A549 treated with AZD2906 at 1 μM for 4 hours (cell line): Measurements from ENCODE around the gene ENAH. TPM values are rescaled to one million over a fixed set of nuclear protein-coding genes. Genes with fewer than 3 reads are reported as not detected.

Experiments used
- total RNA-seq: library from RNA; stranded (reverse); fragments of 200-300 nt; extraction: Qiagen RNA extraction; gene quantifications from 5 replicates; pipeline ENCODE4 v1.2.3, GENCODE V29; 2022

The ENAH gene
- 65.6 to 105 TPM (median 82.9 TPM) in 5 replicates for total RNA-seq

DNA sequence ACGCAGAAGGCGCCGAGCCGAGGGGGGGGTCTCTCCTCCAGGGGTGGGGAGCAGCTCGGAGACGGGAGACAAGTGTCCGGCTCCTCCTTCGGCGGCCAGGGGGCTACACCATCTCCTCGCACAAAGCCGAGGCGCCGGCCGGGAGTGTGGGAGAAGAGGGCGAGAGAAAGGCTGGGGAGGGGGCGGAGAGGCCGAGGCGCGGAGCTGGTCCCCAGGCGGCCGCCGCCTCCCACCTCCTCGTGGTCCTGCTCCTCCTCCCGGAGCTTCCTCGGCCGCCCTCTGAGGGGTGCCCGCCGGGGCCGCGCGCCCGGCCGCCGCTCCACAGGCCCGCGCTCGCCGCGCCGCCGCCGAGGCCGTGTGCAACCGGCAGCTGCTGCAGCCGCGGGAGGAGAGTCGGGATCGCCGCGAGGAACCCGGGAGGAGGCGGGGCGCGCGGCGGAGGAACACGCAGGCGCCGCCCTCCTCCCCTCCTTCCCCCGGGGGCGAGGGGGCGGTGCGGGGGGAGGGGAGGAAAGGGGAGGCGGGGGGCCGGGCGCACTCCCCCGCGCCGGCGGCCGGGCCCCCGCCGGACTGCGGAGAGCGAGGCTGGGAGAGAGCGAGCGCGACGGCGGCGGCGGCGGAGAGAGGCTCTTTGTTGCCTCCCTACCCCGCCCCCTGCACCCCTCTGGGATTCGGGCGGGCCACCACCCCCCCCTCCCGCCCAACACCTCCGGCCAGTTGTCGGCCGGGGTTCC is at the start of gene ENAH:
Gene ENAH, minus strand, starts transcription at position 395 of the 734 bp plus-strand sequence. CDS start 433 bp downstream, outside the sequence.

Other genes starting within 250 kb of the ENAH start
- 30.9 to 35.7 TPM (median 34.6 TPM) in 5 replicates for gene LBR, start 225.1 kb downstream of the ENAH start, total RNA-seq
- 228 to 358 TPM (median 234 TPM) in 5 replicates for gene SRP9, start 124.7 kb upstream of the ENAH start, total RNA-seq
- 185 to 242 TPM (median 211 TPM) in 5 replicates for gene EPHX1, start 157.0 kb upstream of the ENAH start, total RNA-seq
- 4.2 to 6.8 TPM (median 5.8 TPM) in 5 replicates for gene TMEM63A, start 229.3 kb upstream of the ENAH start, total RNA-seq
- 0.85 to 1.9 TPM (median 1.4 TPM) in 5 replicates for gene LEFTY1, start 236.0 kb upstream of the ENAH start, total RNA-seq